ENCODE data around the gene PFDN6.
"Not testable (repeated sequence)": the region's sequence is repeated elsewhere in the genome, so short reads cannot be mapped to it uniquely, and the experiment has no call there.

PFDN6 gene

DNA sequence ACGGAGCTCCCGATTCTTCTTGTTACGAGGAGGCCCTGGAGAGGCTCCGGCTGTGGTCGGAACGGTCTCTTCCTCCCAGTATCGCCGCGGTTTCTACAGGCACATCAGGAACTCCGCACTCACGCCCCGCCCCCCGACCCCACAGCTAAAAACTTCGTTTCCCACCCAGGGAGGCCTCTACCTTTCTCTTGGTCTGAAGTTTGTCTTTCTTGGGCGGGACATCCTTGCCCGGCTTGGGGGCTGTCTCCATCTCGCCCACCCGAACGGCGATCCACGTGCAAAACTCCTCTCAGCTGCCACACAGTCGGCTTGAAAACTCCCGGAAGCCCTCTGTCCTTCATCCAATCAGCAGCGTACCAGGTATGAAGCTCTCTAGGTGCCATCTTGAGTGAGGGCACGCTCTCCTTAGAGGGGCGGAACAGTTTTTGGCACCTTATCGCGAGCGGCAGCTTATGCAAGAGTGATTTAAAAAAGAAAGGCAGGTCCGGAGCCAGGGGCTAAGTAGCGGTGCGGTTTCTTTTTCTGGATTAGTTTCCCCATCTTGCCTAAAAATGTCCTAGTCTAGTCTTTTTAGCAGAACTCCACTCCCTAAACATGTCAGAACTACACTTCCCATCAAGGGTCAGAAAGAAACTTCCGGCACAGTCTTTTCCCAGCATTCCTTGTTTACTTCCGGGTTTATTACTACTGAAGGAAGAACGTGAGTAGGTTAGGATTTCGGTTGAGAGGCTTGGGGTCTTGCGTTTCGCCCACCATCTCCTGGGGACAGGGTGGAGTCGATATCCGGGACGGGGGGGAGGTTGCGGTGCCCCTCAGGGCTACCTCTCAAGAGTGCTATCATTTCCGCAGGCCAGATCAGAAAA, at the start of gene PFDN6, which contains the start of gene WDR46:
Gene PFDN6, plus strand, starts transcription at position 681 of the 863 bp plus-strand sequence. CDS start 256 bp downstream, outside the sequence.
Gene WDR46, minus strand, starts transcription at position 319 of the 863 bp plus-strand sequence. Its CDS starts 69 bp downstream, at position 250.
- DNase-seq = peak; percentile 44 to 100 (median 80)

DNA sequence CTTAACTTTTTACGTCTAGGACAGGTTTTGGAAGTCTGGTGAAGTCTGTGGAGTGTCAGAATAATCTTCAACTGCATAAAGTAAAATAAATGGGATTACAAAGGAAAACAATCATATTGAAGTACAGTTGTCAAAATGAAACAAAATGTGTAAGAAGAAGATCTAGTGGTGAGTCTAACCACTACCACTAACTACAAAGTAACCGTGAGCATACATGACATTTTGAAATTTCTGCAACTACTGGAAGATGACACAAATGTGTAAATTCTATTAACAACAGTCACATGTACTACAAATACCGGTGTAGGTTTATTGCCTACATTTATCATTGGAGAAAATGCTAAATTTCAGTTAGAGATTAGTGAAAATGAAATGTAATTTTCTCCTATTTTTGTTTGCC, 47.4 kb upstream of the PFDN6 start:
- no peak for DNase-seq

DNA sequence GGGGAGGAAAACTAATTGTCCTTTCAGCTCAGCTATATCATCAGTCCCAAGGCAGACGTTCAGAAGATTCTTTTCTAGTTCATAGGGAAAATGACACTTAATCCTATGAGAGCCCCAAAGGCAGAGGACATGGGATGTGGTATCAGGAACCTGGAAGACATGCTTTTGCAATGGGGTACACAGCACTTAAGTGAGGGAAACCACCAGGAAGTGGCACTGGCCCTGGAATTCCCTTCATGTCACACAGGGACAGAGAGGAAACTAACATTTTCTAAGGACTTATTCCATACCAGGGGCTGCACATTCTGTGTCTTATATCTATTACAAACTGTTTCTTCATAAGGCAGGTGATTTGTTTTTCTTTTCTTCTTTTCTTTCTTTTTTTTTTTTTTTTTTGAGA, 45.9 kb upstream of the PFDN6 start:
- DNase-seq = no peak

DNA sequence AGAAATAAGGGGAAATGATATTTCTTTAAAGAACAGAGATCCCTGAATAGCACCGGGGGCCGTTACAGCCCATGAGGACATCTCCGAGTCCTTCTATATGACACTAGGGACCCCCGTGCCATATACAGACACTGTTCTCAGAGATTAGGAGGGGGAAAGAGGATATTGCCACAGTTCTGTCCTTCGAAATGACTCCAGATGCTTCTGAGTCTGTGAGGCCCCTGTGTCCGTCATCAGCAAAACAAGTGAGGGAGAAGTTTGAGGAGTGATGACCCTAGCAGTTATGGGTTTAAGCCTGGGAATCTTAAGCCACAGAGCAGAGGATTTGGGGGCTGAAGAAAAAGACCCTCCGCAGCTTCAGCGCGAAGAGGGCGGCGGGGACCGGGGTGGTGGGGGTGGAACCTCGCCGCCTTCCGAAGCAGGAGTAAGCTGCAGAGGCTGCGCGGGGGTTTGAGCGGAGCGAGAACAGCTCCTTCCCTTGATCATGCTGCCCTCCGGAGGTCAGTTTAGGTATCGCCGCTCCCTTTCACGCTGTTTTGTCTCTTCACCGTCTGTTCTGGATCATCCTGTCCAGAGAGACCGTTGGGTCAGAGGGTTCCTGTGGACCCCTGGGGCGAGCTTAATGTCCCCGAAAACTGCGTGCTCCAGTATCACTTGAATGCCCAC, 41.3 kb upstream of the PFDN6 start:
- DNase-seq = peak; percentile 31 to 92 (median 80)

DNA sequence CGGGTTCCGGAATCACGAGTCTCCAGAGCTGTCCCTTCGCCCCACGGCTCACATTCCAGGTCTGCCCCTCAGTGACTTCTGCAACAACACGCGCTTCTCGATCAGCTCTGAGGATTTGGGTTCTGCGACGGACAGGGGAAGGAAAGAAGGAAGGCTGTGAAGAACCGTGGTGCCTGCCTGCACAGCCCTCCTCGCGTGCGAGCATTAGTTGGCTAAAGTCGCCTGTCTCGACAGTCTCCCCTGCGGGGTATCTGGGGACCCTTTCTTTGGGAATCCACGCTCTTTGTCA, 40.8 kb upstream of the PFDN6 start:
- peak in 9 of 51 donors; percentile 41 to 79 (median 52) for DNase-seq

DNA sequence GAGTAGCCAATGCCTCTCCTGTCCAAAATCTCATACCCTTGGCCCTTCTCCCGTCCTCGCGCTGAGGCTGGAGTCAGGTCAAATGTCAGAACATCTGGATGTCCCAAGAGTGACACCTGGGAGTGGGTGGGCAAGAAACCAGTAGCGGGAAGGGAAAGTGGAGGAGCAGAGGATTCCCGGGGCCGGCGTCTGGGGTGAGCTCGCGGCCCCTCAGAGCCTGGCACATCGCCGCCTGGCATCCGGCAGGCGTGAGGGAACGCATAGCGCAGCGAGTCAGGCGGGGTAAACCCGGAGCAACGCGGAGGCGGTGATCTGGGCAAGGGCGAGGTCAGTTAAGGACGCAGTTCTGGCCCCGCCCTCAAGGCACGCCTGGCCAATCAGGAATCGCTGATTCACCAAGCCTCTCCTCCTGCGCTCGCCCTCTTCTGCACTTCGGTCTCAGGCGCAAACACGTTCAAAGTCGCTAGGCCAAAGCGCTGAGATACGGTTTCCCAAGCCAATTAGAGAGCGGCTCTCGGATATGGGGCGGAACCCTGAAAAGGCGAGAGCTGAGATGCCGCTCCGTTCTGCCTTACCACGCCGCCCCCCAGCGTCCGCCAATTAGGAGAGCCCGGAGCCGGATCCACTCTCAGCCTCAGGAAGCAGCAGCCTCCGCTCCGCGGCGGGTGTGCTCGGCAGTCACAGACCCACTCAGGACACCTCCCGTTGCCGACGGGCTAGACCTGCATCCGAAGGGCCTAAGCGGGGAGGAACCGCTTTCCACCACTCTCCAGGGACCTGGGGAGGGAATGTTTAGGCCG, 40.3 kb upstream of the PFDN6 start:
- DNase-seq = peak; percentile 66 to 99 (median 95)

DNA sequence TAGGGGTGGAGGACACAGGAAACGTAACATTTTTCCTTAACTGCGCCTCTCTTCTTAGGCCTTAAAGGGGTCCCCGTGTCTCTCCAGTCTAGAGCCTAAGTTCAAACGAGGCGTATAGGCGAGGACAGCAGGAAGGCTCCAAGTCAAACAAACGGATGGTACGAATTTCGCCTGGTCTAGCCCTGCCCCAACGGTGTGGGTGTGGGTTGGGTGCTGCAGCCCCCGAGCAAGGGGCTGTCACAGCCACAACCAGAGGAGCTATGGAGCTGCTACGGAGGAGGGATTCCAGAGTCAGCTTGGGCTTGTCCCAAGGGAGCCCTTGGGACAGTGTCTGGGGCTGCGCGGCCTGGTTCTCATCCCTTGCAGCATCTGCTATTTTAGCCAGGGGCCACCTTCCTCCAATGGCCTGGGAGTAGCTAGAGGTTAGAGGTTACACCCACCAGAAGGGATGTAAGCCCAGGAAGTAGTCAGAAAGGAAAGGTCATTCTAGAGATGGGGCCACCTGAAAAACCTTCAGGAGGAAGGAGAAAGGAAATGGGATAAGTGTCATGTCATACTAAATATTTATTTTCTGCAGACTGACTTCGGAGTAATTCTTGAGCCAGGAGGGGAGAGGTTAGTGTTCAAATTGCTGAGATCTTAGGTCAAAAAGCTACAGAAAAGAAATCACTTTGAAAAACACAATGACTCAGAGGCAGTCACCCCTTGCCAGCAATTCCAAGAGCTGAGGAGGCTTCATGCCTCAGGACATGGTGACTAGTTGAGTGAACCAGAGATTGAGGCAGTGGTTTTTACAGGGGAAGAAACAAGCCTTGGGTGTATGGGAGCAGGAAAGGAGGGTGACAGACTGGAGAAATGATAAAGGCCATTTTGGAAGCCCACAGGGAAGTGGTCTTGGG, 39.4 kb upstream of the PFDN6 start:
- peak in 5 of 51 donors; percentile 24 to 28 (median 25) for DNase-seq

DNA sequence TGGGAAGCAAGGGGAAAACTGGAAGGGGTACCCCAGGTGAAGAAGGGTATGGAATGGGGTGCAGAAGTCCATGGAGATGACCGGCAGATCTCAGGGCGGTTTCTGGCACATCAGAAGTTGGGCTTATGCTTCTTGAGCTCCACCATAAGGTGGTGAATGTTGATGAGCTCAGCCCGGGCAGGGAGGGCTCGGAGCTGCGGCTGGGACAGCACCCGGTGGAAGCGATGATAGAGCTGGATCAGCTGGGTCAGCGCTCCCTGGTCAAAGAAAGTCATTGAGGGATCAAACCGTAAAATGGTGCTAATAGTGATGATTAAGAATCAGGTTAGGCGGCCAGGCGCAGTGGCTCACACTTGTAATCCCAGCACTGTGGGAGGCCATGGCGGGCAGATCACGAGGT, 38.7 kb upstream of the PFDN6 start:
- DNase-seq = no peak

DNA sequence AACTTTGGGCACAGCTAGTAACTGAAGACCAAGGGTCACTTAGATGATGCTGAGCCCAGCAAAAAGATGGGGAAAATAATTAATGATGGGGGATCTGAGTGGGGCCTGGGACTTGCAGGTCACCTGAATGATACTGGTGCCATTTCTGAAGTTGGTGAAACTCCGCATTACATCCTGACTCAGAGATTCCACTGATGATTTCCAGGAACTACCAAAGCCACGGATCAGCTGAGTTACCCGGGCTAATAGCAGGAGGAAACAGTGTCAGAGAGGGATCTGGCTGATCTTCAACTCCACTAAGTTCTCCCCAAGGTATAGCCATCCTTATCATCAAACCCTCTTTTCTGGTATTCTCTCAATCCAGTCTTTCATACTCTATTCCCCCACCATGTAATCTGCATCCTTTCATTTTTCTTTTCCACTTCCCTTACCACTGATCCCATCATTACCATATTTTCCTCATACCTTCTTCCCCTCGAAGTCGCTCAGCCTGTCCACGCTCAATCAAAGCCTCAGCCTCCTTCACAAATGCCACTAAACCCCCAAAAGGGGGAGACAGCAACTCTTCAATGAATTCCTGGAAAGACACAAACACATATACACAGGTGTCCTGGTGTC, 37.9 kb upstream of the PFDN6 start:
- no peak for DNase-seq

DNA sequence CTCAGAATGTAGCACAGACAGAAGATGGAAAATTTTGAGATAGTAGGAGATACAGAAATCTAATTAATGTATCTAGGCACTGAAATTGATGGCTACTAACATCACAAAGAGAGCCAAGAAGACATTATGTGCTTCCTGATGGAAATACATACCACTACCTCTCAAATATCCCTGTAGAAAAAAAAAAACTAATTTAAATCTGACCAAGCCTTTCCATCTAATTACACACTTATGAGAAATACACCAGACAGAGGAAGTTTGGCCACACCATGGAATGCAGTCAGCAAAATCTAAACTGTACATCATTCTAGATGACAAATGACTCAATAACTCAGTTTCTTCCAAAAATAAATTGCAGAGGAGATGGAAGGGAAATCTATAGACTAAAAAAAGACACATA, 36.6 kb upstream of the PFDN6 start:
- DNase-seq = no peak

DNA sequence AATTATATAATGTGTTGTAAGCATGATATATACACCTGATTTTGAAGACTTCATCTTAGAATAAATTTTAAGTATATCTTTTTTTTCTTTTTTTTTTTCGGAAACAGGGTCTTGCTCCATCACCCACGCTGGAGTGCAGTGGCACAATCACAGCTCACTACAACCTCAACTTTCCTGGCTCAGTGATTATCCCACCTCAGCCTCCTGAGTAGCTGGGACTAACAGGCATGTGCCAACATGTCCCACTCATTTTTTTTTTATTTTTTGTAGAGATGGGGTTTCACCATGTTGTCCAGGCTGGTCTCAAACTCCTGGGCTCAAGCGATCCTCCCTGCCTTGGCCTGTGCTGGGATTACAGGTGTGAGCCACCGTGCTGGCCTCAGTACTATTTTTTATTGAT, 34.8 kb upstream of the PFDN6 start:
- DNase-seq = no peak

DNA sequence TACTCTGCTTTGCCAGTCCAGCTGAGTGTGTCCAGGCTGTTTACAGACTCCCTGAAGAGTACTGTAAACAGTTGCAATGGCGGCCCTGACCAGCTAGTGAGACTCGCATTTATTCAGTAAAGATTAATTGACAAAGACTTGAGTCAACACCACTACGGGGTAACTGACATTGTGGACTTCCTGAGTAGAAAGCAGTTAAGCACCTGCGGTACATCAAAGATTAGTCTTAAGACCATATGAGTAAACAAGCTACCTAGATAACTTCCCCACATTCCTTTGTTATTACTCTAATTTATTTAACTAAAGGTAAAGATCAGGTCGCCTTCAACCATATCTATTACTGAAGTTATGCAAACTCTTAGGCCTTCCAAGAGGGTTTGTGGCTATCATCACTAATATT, 30.4 kb upstream of the PFDN6 start:
- DNase-seq = no peak

DNA sequence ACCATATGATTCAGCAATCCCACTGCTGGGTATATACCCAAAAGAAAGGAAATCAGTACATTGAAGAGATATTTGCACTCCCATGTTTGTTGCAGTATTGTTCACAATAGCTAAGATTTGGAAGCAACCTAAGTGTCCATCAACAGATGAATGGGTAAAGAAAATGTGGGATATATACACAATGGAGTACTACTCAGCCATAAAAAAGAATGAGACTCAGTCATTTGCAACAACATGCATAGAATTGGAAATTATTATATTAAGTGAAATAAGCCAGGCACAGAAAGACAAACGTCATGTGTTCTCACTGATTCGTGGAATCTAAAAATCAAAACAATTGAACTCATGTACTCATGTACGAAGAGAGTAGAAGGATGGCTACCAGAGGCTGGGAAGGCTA, 26.9 kb upstream of the PFDN6 start:
- DNase-seq = not testable (repeated sequence)

DNA sequence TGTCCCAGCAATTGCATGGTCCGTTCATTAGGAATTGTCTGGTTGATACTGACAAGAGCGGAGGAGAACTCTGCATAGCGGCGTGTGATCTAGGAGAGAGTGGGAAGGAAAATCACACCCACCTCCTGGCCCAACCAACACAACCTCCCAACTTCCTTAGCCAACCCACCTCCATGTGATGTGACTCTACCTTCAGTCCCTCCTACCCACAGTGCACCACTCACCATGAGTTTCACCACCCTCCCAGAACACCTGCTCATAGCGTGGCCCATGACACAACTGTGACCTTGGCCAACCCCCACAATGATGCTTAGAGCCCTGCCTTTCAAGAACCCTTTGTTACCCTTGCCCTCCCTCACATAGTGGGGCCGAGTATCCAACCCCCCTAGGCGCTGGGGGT, 25.4 kb upstream of the PFDN6 start:
- no peak for DNase-seq

DNA sequence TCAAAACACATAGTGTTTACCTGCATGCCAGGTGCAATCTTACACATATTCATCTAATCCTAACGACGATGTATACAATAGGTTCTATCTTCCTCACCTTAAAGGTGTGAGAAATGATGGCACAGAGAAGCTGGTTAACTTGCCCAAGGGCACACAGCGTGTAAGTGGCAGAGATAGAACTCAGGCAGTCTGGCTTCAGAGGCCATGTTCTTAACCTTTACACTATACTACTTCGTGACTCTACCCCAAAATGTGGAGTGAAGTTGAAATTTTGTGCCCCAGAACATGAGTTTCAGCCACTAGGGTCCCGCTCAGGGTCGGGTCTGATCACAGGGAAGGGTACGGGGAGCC, 18.3 kb upstream of the PFDN6 start:
- no peak for DNase-seq

DNA sequence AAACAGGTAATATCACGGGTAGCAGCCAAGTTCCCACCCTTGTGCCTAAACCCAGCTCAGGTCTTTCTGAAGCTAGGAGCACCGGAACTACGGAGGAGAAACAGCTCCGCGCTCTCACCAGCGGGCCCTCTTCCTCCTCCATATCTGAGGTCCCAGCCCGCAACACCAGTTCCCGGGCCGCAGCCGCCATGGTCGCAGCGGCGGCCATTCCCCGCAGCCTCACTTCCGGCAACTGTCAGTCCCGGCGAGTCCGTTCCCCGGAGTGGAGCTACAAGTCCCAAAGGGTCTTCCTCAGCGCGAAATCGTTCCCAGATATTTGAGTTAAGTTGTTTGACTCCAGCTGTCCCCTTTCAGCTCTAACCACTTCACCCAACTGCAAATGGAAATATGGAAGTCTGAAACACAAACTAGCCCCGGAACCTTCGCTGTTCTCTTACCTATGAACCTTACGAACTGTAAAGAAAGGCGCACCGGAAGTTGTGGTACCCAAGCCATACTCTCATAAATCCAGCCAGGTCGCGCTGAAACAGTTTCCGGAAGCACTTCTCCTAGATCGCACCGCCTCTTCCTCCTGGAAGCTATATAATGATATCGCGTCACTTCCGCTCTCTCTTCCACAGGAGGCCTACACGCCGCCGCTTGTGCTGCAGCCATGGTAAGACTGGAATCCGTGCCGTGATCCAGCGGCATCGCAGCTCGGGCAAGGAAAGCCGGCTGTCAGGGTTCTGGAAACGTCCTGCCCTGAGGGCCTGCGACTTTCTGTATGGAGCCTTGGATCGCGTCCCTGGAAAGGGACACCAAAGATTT, 17.7 kb upstream of the PFDN6 start, which contains the start of the genes RPS18 and VPS52:
Gene RPS18, plus strand, starts transcription at position 608 of the 807 bp plus-strand sequence. Its CDS starts 45 bp downstream, at position 653.
Gene VPS52, minus strand, starts transcription at position 409 of the 807 bp plus-strand sequence. Its CDS starts 201 bp downstream, at position 208.
- peak; percentile 53 to 97 (median 89) for DNase-seq

DNA sequence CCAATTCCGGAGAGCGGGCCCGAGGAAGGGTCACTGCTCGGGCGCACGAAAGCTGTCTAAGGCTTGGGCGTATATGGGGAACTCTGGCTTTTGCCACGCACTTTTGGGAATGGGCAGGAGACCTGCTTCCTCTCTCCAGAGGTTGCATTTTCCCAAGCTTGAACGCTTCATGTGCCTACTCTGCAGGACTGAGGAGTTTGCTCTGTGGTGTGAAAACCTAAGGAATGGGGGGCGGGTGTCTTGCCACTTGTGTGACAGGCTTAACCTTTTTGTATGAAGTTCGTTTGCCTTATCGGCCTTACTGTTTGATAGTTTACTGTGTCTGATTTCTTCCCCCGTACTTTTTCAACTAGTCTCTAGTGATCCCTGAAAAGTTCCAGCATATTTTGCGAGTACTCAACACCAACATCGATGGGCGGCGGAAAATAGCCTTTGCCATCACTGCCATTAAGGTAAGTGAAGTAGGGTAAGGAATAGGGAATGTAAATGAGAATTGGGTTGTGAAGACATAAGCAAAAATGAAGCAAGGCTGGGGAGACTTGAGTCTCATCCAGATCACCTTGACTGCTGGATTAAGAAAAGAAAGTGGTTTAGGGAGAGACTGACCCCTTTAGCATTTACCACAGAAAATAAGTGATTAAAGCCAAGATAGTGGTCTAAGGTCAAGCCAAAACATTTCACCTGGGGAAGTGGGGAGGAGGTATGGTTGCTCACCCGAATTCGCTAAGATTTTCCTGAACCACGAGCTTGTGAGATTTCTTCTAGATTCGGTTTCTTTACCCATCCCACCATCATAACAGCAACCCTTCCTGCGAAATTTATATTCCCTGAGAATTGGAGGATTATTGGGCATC, 16.9 kb upstream of the PFDN6 start:
- DNase-seq = no peak

DNA sequence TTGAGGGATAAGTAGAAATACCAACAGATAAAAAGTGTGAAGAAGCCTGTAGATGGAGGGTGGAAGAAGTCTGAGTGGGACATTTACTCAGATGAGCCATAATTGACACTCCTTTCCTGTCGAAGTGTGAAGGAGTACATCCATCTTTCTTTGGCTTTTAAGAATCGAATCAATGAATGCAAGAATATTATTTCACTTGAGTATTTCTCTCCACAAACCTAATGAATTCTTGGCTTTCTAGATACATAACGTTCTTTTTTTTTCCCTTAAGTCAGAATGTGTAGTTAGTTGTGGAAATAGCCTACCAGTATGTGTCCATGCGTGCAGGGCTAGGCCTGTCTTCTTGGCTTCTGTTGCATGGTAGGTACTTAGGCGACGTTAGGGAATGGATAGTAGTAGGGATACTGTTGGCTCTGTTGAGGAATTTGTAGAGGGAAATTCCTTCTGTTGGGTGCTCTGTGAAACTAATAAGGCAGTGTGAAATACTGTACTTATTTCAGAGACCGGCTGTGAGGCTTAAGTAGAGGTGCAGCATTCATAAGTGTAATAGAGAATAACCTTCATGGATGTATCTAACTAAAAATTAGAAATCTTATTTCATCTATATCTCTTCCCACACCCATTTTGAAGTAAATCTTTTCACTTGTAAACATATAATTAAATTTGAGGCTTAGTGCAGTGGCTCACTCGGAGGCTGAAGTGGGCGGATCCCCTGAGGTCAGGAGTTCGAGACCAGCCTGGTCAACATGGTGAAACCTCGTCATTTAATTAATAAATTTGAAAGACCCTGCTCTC, 16.1 kb upstream of the PFDN6 start:
- DNase-seq = no peak
